H1 (cell line): ENCODE data around the gene PPP4R4. TPM values are rescaled to one million over a fixed set of nuclear protein-coding genes. Genes with fewer than 3 reads are reported as not detected.

Experiments used
- BACH1 ChIP-seq: IDR thresholded peaks from 2 replicates; pipeline ENCODE4 v1.6.1; 2012; ENCODE audit warnings: low read length, improper control_type of control experiment
- CREB1 ChIP-seq: IDR thresholded peaks from 2 replicates; pipeline ENCODE4 v1.6.1; 2012; ENCODE audit warnings: inconsistent platforms
- EGR1 ChIP-seq: IDR thresholded peaks from 2 replicates; pipeline ENCODE4 v1.6.1; 2011; ENCODE audit warnings: low read depth, low read length, borderline replicate concordance
- FOSL1 ChIP-seq: IDR thresholded peaks from 2 replicates; pipeline ENCODE4 v1.6.1; 2011; ENCODE audit warnings: mild to moderate bottlenecking, low read depth, low read length, moderate library complexity; ENCODE audit not compliant: insufficient read depth
- GTF2F1 ChIP-seq: IDR thresholded peaks from 2 replicates; pipeline ENCODE4 v1.6.1; 2012; ENCODE audit warnings: low read depth, low read length, improper control_type of control experiment, borderline replicate concordance
- POLR2A ChIP-seq, 2 experiments: IDR thresholded peaks; 1 replicate in 1 of 2; 2 replicates in 1 of 2; pipeline ENCODE4 v1.6.1; 2011; ENCODE audit warnings: low read depth in 2 of 2, low read length in 2 of 2, mild to moderate bottlenecking in 2 of 2; ENCODE audit errors: control extremely low read depth in 1 of 2
- RAD21 ChIP-seq, 2 experiments: IDR thresholded peaks in 1 of 2; conservative IDR thresholded peaks in 1 of 2; 2 replicates each; pipeline ENCODE4 v1.6.1; 2011; ENCODE audit warnings: low read depth in 2 of 2, low read length in 2 of 2, improper control_type of control experiment in 1 of 2, inconsistent platforms in 1 of 2, mild to moderate bottlenecking in 1 of 2, moderate library complexity in 1 of 2
- SIX5 ChIP-seq: IDR thresholded peaks from 2 replicates; pipeline ENCODE4 v1.6.1; 2011; ENCODE audit warnings: mild to moderate bottlenecking, low read depth, low read length
- SUZ12 ChIP-seq: fragments of 200-600 bp; sonication (generic); IDR thresholded peaks from 2 replicates; pipeline ENCODE4 v1.6.1; 2012; ENCODE audit warnings: mild to moderate bottlenecking, inconsistent platforms, low read length, moderate library complexity, mixed read lengths
- YY1 ChIP-seq: IDR thresholded peaks from 2 replicates; pipeline ENCODE4 v1.6.1; 2011; ENCODE audit warnings: low read depth, mild to moderate bottlenecking, low read length
- polyA plus RNA-seq, 7 experiments: library from polyadenylated mRNA; depleted of rRNA in 3 of 7; stranded (reverse) in 5 of 7; unstranded in 2 of 7; fragments of >200 nt in 5 of 7; fragments of 200-250 nt in 2 of 7; gene quantifications; 1 replicate in 5 of 7; 2 replicates in 1 of 7; 4 replicates in 1 of 7; pipeline versions ENCODE4 v1.2.1 to v1.2.3, GENCODE V29; 2011 to 2013; ENCODE audit warnings: missing spikeins in 2 of 7, mixed read lengths in 2 of 7
- total RNA-seq: library from RNA; stranded (reverse); fragmentation: NEBNext Ultra II Directional; extraction: Animal tissue kit (Norgen Biotek cat#: 25700); gene quantifications from 2 replicates; pipeline ENCODE4 v1.2.1, GENCODE V29; 2021
- TF ChIP-seq, protein P1 (sequence below): fragments of 300-600 bp; sonication (generic); IDR thresholded peaks from 2 replicates; pipeline ENCODE4 v1.7.1; 2012; ENCODE audit warnings: low read length, moderate library complexity, mild to moderate bottlenecking, inconsistent platforms; ENCODE audit not compliant: insufficient replicate concordance

Gene PPP4R4
- total and polyA plus RNA-seq, 2 of the 8 experiments (the other 6 are each of a cell fraction or from before 2014, with no cell fraction given), result 3.3 to 9.6 TPM

DNA sequence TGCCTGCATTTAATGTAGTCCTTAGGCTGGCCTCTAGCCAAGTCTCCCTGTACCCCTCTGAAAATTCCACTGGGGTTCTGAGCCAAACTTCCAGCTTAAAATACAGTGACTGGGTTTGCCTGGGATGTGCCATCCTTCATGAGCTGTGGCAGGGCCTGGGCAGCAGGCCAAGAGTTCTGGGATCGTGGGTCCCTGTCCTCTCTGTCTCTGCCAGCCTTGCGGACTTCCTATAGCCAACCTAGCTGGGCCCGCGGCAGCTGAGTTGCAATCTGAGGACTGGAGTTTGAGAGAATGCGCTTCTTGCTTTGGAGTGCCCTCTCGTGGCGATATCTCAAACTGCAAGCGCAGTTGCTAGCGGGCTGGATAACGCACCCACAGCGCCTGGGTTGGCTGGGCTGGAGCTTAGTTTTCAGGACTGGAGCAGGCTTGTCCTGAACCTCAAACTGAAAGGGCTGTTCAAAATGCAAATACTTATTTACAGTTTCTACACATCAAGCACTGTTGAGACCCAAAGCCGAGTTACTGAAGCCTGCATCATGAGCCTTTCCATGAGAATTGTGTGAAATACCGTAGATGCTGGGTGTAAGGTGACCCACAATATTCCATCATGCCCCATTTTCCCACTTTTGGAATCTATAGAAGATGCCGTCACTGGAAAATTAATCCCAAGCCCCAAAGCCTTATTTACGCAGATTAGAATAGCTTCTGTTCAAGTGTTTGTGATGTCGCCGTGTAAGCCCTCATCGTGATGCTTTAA is 37.4 kb upstream of the PPP4R4 start (continued):
- TF ChIP-seq GTF2F1, result no peak; the same call in 1 of the 2 replicates
- TF ChIP-seq, protein P1, sequence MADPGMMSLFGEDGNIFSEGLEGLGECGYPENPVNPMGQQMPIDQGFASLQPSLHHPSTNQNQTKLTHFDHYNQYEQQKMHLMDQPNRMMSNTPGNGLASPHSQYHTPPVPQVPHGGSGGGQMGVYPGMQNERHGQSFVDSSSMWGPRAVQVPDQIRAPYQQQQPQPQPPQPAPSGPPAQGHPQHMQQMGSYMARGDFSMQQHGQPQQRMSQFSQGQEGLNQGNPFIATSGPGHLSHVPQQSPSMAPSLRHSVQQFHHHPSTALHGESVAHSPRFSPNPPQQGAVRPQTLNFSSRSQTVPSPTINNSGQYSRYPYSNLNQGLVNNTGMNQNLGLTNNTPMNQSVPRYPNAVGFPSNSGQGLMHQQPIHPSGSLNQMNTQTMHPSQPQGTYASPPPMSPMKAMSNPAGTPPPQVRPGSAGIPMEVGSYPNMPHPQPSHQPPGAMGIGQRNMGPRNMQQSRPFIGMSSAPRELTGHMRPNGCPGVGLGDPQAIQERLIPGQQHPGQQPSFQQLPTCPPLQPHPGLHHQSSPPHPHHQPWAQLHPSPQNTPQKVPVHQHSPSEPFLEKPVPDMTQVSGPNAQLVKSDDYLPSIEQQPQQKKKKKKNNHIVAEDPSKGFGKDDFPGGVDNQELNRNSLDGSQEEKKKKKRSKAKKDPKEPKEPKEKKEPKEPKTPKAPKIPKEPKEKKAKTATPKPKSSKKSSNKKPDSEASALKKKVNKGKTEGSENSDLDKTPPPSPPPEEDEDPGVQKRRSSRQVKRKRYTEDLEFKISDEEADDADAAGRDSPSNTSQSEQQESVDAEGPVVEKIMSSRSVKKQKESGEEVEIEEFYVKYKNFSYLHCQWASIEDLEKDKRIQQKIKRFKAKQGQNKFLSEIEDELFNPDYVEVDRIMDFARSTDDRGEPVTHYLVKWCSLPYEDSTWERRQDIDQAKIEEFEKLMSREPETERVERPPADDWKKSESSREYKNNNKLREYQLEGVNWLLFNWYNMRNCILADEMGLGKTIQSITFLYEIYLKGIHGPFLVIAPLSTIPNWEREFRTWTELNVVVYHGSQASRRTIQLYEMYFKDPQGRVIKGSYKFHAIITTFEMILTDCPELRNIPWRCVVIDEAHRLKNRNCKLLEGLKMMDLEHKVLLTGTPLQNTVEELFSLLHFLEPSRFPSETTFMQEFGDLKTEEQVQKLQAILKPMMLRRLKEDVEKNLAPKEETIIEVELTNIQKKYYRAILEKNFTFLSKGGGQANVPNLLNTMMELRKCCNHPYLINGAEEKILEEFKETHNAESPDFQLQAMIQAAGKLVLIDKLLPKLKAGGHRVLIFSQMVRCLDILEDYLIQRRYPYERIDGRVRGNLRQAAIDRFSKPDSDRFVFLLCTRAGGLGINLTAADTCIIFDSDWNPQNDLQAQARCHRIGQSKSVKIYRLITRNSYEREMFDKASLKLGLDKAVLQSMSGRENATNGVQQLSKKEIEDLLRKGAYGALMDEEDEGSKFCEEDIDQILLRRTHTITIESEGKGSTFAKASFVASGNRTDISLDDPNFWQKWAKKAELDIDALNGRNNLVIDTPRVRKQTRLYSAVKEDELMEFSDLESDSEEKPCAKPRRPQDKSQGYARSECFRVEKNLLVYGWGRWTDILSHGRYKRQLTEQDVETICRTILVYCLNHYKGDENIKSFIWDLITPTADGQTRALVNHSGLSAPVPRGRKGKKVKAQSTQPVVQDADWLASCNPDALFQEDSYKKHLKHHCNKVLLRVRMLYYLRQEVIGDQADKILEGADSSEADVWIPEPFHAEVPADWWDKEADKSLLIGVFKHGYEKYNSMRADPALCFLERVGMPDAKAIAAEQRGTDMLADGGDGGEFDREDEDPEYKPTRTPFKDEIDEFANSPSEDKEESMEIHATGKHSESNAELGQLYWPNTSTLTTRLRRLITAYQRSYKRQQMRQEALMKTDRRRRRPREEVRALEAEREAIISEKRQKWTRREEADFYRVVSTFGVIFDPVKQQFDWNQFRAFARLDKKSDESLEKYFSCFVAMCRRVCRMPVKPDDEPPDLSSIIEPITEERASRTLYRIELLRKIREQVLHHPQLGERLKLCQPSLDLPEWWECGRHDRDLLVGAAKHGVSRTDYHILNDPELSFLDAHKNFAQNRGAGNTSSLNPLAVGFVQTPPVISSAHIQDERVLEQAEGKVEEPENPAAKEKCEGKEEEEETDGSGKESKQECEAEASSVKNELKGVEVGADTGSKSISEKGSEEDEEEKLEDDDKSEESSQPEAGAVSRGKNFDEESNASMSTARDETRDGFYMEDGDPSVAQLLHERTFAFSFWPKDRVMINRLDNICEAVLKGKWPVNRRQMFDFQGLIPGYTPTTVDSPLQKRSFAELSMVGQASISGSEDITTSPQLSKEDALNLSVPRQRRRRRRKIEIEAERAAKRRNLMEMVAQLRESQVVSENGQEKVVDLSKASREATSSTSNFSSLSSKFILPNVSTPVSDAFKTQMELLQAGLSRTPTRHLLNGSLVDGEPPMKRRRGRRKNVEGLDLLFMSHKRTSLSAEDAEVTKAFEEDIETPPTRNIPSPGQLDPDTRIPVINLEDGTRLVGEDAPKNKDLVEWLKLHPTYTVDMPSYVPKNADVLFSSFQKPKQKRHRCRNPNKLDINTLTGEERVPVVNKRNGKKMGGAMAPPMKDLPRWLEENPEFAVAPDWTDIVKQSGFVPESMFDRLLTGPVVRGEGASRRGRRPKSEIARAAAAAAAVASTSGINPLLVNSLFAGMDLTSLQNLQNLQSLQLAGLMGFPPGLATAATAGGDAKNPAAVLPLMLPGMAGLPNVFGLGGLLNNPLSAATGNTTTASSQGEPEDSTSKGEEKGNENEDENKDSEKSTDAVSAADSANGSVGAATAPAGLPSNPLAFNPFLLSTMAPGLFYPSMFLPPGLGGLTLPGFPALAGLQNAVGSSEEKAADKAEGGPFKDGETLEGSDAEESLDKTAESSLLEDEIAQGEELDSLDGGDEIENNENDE, result no peak
- TF ChIP-seq BACH1, result no peak
- TF ChIP-seq POLR2A (IDR thresholded peaks at IDR 0.05; ENCODE audit: control extremely low read depth in 1 of 2, low read depth in 2 of 2, low read length in 2 of 2), result no peak
- TF ChIP-seq FOSL1, result no peak
- TF ChIP-seq EGR1, result no peak
- peak; percentile 91 to 95 for TF ChIP-seq RAD21 (IDR thresholded peaks at IDR 0.05 in 1 of 2, conservative IDR thresholded peaks at IDR 0.05 in 1 of 2; ENCODE audit: low read depth in 2 of 2, low read length in 2 of 2)
- TF ChIP-seq SUZ12, result no peak
- no peak for TF ChIP-seq YY1
- no peak for TF ChIP-seq SIX5
- TF ChIP-seq CREB1, result peak; percentile 36; the same call in 1 of the 2 replicates
